Osteoblast (primary cell): ENCODE measurements around the gene APBA2. TPM values are rescaled to one million over a fixed set of nuclear protein-coding genes. Genes with fewer than 3 reads are reported as not detected.
"Not testable (repeated sequence)": the region's sequence is repeated elsewhere in the genome, so short reads cannot be mapped to it uniquely, and the experiment has no call there.

Experiments used
- DNase-seq: peaks from one replicate; pipeline ENCODE4 v3.0.0; 2011; ENCODE audit warnings: low spot score, mixed read lengths; ENCODE audit not compliant: insufficient read length; ENCODE audit errors: missing footprints
- H2AFZ ChIP-seq: 2 replicates; pipeline ENCODE4 v1.6.0; 2011; ENCODE audit warnings: mild to moderate bottlenecking, low read length
- H3K27ac ChIP-seq: 2 replicates; pipeline ENCODE4 v1.5.1; 2011; ENCODE audit warnings: mild to moderate bottlenecking, low read depth, low read length, moderate library complexity
- H3K27me3 ChIP-seq: 2 replicates; pipeline ENCODE4 v1.6.0; 2012; ENCODE audit warnings: mild to moderate bottlenecking, control low read depth, inconsistent platforms, low read length, moderate library complexity; ENCODE audit not compliant: insufficient read depth
- H3K36me3 ChIP-seq: 2 replicates; pipeline ENCODE4 v1.5.1; 2011; ENCODE audit warnings: mild to moderate bottlenecking, low read length, control low read depth, moderate library complexity; ENCODE audit not compliant: insufficient read depth
- H3K4me1 ChIP-seq: 2 replicates; pipeline ENCODE4 v1.5.1; 2011; ENCODE audit warnings: mild to moderate bottlenecking, low read length, control low read depth, moderate library complexity; ENCODE audit not compliant: insufficient read depth
- H3K4me2 ChIP-seq: 2 replicates; pipeline ENCODE4 v1.6.0; 2011; ENCODE audit warnings: mild to moderate bottlenecking, low read length; ENCODE audit not compliant: insufficient read depth
- H3K4me3 ChIP-seq: fragments of 200-600 bp; sonication (generic); 3 replicates; pipeline ENCODE4 v1.5.1; 2012; ENCODE audit warnings: mild to moderate bottlenecking, low read length, inconsistent platforms; ENCODE audit not compliant: insufficient read depth
- H3K79me2 ChIP-seq: 2 replicates; pipeline ENCODE4 v1.6.0; 2012; ENCODE audit warnings: mild to moderate bottlenecking, low read length, control low read depth, inconsistent platforms; ENCODE audit not compliant: insufficient read depth
- H3K9me3 ChIP-seq: 2 replicates; pipeline ENCODE4 v1.5.1; 2011; ENCODE audit warnings: low read depth, low read length, control low read depth
- H4K20me1 ChIP-seq: 2 replicates; pipeline ENCODE4 v1.6.0; 2012; ENCODE audit warnings: mild to moderate bottlenecking, low read length, control low read depth; ENCODE audit not compliant: insufficient read depth
- total RNA-seq: library from RNA; depleted of rRNA; stranded (reverse); fragments of >200 nt; gene quantifications from 2 replicates; pipeline ENCODE4 v1.2.3, GENCODE V29; 2012
- TF ChIP-seq, protein P1 (sequence below): IDR thresholded peaks from 2 replicates; pipeline ENCODE4 v1.5.1; 2011; ENCODE audit warnings: mild to moderate bottlenecking, low read depth, low read length, moderate library complexity; ENCODE audit errors: extremely low read depth

The APBA2 gene
- total RNA-seq, 1 donor: 6.2 TPM

- not testable (repeated sequence) for H3K27me3 ChIP-seq, H3K4me2 ChIP-seq, H3K9me3 ChIP-seq, H2AFZ ChIP-seq, H3K79me2 ChIP-seq, H3K4me1 ChIP-seq, H3K4me3 ChIP-seq, H4K20me1 ChIP-seq, H3K36me3 ChIP-seq, DNase-seq, H3K27ac ChIP-seq
Measured at GRCh38 chr15:28849271-28849670, 36.5 kb upstream of the APBA2 start.

GRCh38 chr15:28849766-28850165 is 36.0 kb upstream of the APBA2 start:
- H3K79me2 ChIP-seq, H3K4me2 ChIP-seq, H3K4me1 ChIP-seq, H3K4me3 ChIP-seq, H3K27ac ChIP-seq, H3K9me3 ChIP-seq, DNase-seq, H3K36me3 ChIP-seq, H2AFZ ChIP-seq, H3K27me3 ChIP-seq, H4K20me1 ChIP-seq: not testable (repeated sequence)

DNA sequence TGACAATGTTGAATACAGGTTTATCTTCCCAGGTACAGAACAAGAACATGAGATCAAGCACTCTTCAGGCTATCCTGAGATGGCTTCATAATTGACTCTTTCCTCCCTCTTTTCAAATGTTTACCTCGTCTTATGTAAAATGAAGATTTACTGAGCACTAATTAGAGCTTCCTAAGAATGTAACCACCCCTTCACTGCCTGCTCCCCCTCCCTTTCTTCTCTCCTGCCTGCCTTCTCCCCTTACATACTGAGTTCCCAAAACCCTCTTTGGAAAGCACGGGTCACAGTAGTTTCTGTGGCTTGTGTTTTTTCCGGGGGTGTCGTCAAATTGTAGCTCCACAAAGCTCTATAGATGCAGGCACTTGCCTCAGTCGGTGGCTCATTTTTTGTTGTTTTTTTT is 32.1 kb upstream of the APBA2 start:
- H2AFZ ChIP-seq, H3K4me2 ChIP-seq, H3K36me3 ChIP-seq, H3K79me2 ChIP-seq, H4K20me1 ChIP-seq, H3K27ac ChIP-seq, H3K9me3 ChIP-seq, DNase-seq, H3K4me3 ChIP-seq, H3K4me1 ChIP-seq, H3K27me3 ChIP-seq: not testable (repeated sequence)

GRCh38 chr15:28854578-28854977 is 31.2 kb upstream of the APBA2 start:
- H2AFZ ChIP-seq, H3K36me3 ChIP-seq, H3K4me2 ChIP-seq, H3K4me1 ChIP-seq, H3K27me3 ChIP-seq, H4K20me1 ChIP-seq, H3K4me3 ChIP-seq, H3K9me3 ChIP-seq, H3K27ac ChIP-seq, DNase-seq, H3K79me2 ChIP-seq: not testable (repeated sequence)

- H3K36me3 ChIP-seq: no peaks in the 10 kb centered on the region
- TF ChIP-seq, protein P1, sequence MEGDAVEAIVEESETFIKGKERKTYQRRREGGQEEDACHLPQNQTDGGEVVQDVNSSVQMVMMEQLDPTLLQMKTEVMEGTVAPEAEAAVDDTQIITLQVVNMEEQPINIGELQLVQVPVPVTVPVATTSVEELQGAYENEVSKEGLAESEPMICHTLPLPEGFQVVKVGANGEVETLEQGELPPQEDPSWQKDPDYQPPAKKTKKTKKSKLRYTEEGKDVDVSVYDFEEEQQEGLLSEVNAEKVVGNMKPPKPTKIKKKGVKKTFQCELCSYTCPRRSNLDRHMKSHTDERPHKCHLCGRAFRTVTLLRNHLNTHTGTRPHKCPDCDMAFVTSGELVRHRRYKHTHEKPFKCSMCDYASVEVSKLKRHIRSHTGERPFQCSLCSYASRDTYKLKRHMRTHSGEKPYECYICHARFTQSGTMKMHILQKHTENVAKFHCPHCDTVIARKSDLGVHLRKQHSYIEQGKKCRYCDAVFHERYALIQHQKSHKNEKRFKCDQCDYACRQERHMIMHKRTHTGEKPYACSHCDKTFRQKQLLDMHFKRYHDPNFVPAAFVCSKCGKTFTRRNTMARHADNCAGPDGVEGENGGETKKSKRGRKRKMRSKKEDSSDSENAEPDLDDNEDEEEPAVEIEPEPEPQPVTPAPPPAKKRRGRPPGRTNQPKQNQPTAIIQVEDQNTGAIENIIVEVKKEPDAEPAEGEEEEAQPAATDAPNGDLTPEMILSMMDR: no peak
- H2AFZ ChIP-seq: peak overlapping the region; percentile 62
- no peaks in the 10 kb centered on the region for H3K79me2 ChIP-seq
- no peak overlapping the region for H3K4me3 ChIP-seq
- peak; percentile 64 for DNase-seq
- H3K4me2 ChIP-seq: peak overlapping the region; percentile 36
- H3K27me3 ChIP-seq: no peaks in the 10 kb centered on the region
- H3K27ac ChIP-seq: no peak overlapping the region
- no peaks in the 10 kb centered on the region for H3K4me1 ChIP-seq
- no peaks in the 10 kb centered on the region for H4K20me1 ChIP-seq
- no peaks in the 10 kb centered on the region for H3K9me3 ChIP-seq
Measured at GRCh38 chr15:28861031-28861534, 24.7 kb upstream of the APBA2 start.

DNA sequence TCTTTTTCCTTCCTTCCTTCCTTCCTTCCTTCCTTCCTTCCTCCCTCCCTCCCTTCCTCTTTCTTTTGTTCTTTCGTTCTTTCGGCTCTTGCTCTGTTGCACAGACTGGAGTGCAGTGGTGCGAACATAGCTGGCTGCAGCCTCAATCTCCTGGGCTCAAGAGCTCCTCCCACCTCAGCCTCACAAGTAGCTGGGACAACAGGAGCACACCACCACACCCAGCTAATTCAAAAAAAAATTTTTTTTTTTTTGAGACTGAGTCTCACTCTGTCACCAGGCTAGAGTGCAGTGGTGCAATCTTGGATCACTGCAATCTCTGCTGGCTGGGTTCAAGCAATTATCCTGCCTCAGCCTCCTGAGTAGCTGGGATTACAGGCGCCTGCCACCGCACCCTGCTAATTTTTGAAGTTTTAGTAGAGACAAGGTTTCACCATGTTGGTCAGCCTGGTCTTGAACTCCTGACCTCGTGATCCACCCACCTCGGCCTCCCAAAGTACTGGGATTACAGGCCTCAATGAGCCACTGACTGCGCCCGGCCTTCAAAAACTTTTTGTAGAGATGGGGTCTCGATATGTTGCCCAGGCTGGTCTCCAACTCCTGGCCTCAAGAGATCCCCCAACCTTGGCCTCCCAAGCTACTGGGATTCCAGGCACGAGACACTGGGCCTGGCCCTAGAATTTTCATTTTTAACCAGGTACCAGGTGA is 24.0 kb upstream of the APBA2 start:
- DNase-seq, H3K9me3 ChIP-seq, H2AFZ ChIP-seq, H4K20me1 ChIP-seq, H3K27me3 ChIP-seq, H3K36me3 ChIP-seq, H3K27ac ChIP-seq, H3K4me3 ChIP-seq, H3K4me1 ChIP-seq, H3K79me2 ChIP-seq: not testable (repeated sequence)
- H3K4me2 ChIP-seq: peak overlapping the region; percentile 36
